Measurements from ENCODE around the gene HHATL. TPM values are rescaled to one million over a fixed set of nuclear protein-coding genes. Genes with fewer than 3 reads are reported as not detected.

Gene HHATL
- total and polyA plus RNA-seq, 10 of the 15 experiments (the other 5 are each of a cell fraction or from before 2014, with no cell fraction given), result not detected

- no peaks in the 10 kb centered on the region for H3K27me3 ChIP-seq (replicated peaks in 1 of 2; ENCODE audit: control insufficient read depth in 2 of 2, insufficient read depth in 2 of 2, low read length in 1 of 2)
- WGBS (ENCODE audit: insufficient coverage, insufficient replicate concordance, low lambda C conversion rate, missing lambda C conversion rate), result 95% methylated on average over 5 of the region's 5 CpGs
- no peaks in the 10 kb centered on the region for H4K20me1 ChIP-seq (ENCODE audit: control insufficient read depth, insufficient read depth)
- peaks cover 8% of the 10 kb centered on the region for H3K4me1 ChIP-seq (ENCODE audit: control insufficient read depth, insufficient read depth, low read length)
- ChIA-PET POLR2A (interaction anchor here (0.5 to 1.0 kb wide), 2 partner anchors 12 to 20 kb away, joined by 3 to 4 read pairs; no protein-coding TSS in a partner anchor), SMC1A (ENCODE audit: uncharacterized antibody, unreplicated experiment) (interaction anchor here (0.9 to 2.2 kb wide), 5 partner anchors 11 to 76 kb away, joined by 3 to 5 read pairs (median 4); no protein-coding TSS in a partner anchor), CTCF (interaction anchor here (1.1 to 1.3 kb wide), 4 partner anchors 10 to 101 kb away, joined by 3 read pairs; no protein-coding TSS in a partner anchor), RAD21 (ENCODE audit: unreplicated experiment) (no interaction called here)
- intact Hi-C loops (cut with micrococcal nuclease; ENCODE audit: unreplicated experiment) (no loop called here), in situ Hi-C loops (cut with MboI) (no loop called here)
- FAIRE-seq (no peak), ATAC-seq (no peak), DNase-seq (ENCODE audit: low read depth, low spot score) (no peak)
- H3K27ac ChIP-seq (ENCODE audit: control insufficient read depth, insufficient read depth), result no peak overlapping the region
- H3K36me3 ChIP-seq (ENCODE audit: control insufficient read depth in 2 of 2, insufficient read depth in 2 of 2, low read length in 1 of 2), result peaks cover 7 to 29% of the 10 kb centered on the region in 2 experiments
- no peaks in the 10 kb centered on the region for H3K9me3 ChIP-seq (replicated peaks; ENCODE audit: control insufficient read depth, insufficient read depth, low read length)
- H2AFZ ChIP-seq (ENCODE audit: control insufficient read depth, low read depth, low read length), result no peak overlapping the region
- H3K4me2 ChIP-seq (ENCODE audit: control insufficient read depth, insufficient read depth), result no peak overlapping the region
- H3K9ac ChIP-seq (ENCODE audit: control insufficient read depth, insufficient read depth, low read length), result no peak overlapping the region
- BruUV-seq (replicated peaks), result TSS peak; percentile 64
- no peaks in the 10 kb centered on the region for H3K79me2 ChIP-seq (ENCODE audit: control insufficient read depth, insufficient read depth, low read length)
- no peak for TF ChIP-seq JUNB (IDR thresholded peaks at IDR 0.05)
- no peak for TF ChIP-seq ZNF384 (IDR thresholded peaks at IDR 0.05; ENCODE audit: borderline replicate concordance, low read depth, low read length)
- TF ChIP-seq CUX1 (IDR thresholded peaks at IDR 0.05; ENCODE audit: insufficient replicate concordance, low read depth, low read length), result no peak
- TF ChIP-seq ETV6 (conservative IDR thresholded peaks at IDR 0.05 in 1 of 2, IDR thresholded peaks at IDR 0.05 in 1 of 2; ENCODE audit: borderline replicate concordance in 1 of 2, low read depth in 1 of 2), result no peak
- no peak for TF ChIP-seq SMARCA5 (IDR thresholded peaks at IDR 0.05)
- no peak for TF ChIP-seq IKZF2 (IDR thresholded peaks at IDR 0.05)
- no peak for TF ChIP-seq SUPT20H (IDR thresholded peaks at IDR 0.05; ENCODE audit: borderline replicate concordance, control insufficient read depth, low read depth, low read length)
- TF ChIP-seq ATF3 (IDR thresholded peaks at IDR 0.05; ENCODE audit: borderline replicate concordance, extremely low read depth, low read depth, low read length), result no peak
- TF ChIP-seq HDAC2 (IDR thresholded peaks at IDR 0.05), result no peak
- no peak for TF ChIP-seq BHLHE40 (IDR thresholded peaks at IDR 0.05; ENCODE audit: borderline replicate concordance in 1 of 2, low read depth in 2 of 2, low read length in 1 of 2)
- TF ChIP-seq NBN (IDR thresholded peaks at IDR 0.05), result no peak
- H3K4me3 ChIP-seq, result no peak overlapping the region
These were observed 54.7 kb downstream of the HHATL start for GRCh38 chr3:42647821-42648459.
